SJSA1 (cell line): Measurements from ENCODE around the gene MLLT10. TPM values are rescaled to one million over a fixed set of nuclear protein-coding genes. Genes with fewer than 3 reads are reported as not detected.

Source experiments
- DNase-seq, 2 experiments: peaks; one replicate each; pipeline ENCODE4 v3.0.0-alpha.2; 2015 to 2020; ENCODE audit warnings: low spot score in 2 of 2, low read depth in 1 of 2
- H3K27ac ChIP-seq: fragments of 250-450 bp; sonication (Bioruptor Pico); 2 replicates; pipeline ENCODE4 v1.5.1; 2020; ENCODE audit warnings: mild to moderate bottlenecking, moderate library complexity
- H3K27me3 ChIP-seq: fragments of 250-450 bp; sonication (Bioruptor Pico); replicated peaks from 2 replicates; pipeline ENCODE4 v1.5.1; 2020; ENCODE audit warnings: mild to moderate bottlenecking, moderate library complexity
- H3K36me3 ChIP-seq: fragments of 250-450 bp; sonication (Bioruptor Pico); 2 replicates; pipeline ENCODE4 v1.5.1; 2020; ENCODE audit warnings: mild to moderate bottlenecking
- H3K4me1 ChIP-seq: fragments of 250-450 bp; sonication (Bioruptor Pico); replicated peaks from 2 replicates; pipeline ENCODE4 v1.6.1; 2021; ENCODE audit warnings: mild to moderate bottlenecking
- H3K4me3 ChIP-seq: fragments of 250-450 bp; sonication (Bioruptor Pico); 2 replicates; pipeline ENCODE4 v1.5.1; 2020; ENCODE audit warnings: mild to moderate bottlenecking
- H3K9me3 ChIP-seq: fragments of 250-450 bp; sonication (Bioruptor Pico); replicated peaks from 2 replicates; pipeline ENCODE4 v1.5.1; 2020; ENCODE audit warnings: mild to moderate bottlenecking
- total RNA-seq: library from RNA; depleted of rRNA; stranded (reverse); fragments of >200 nt; shearing (Covaris generic); gene quantifications from 2 replicates; pipeline ENCODE4 v1.2.3, GENCODE V29; 2014

Gene MLLT10
- total RNA-seq, 1 experiment from 2014 or later = 21.7 TPM

- DNase-seq = peak; percentile 71 to 79
- H3K36me3 ChIP-seq = no peaks in the 10 kb centered on the region
- peaks cover 7% of the 10 kb centered on the region for H3K4me1 ChIP-seq
- no peaks in the 10 kb centered on the region for H3K9me3 ChIP-seq
- H3K27me3 ChIP-seq = no peaks in the 10 kb centered on the region
- peak overlapping the region; percentile 81 for H3K4me3 ChIP-seq
- H3K27ac ChIP-seq = peak overlapping the region; percentile 65
Measured at GRCh38 chr10:21496343-21497176, 37.5 kb upstream of the MLLT10 start.

GRCh38 chr10:21497177-21497807, 36.7 kb upstream of the MLLT10 start:
- Histone ChIP-seq H3K36me3 (no peaks in the 10 kb centered on the region), H3K4me3 (peak overlapping the region; percentile 81), H3K27me3 (no peaks in the 10 kb centered on the region), H3K4me1 (peaks cover 7% of the 10 kb centered on the region), H3K27ac (peak overlapping the region; percentile 65), H3K9me3 (no peaks in the 10 kb centered on the region)
- peak; percentile 89 to 98 for DNase-seq

GRCh38 chr10:21498377-21498776, 35.7 kb upstream of the MLLT10 start:
- Histone ChIP-seq H3K9me3 (no peaks in the 10 kb centered on the region), H3K36me3 (no peaks in the 10 kb centered on the region), H3K27ac (no peak overlapping the region), H3K27me3 (no peaks in the 10 kb centered on the region), H3K4me1 (peaks cover 7% of the 10 kb centered on the region), H3K4me3 (no peak overlapping the region)
- no peak for DNase-seq

- H3K27me3 ChIP-seq = no peaks in the 10 kb centered on the region
- H3K4me1 ChIP-seq = peaks cover 7% of the 10 kb centered on the region
- no peak overlapping the region for H3K27ac ChIP-seq
- DNase-seq = no peak
- H3K4me3 ChIP-seq = no peak overlapping the region
- no peaks in the 10 kb centered on the region for H3K9me3 ChIP-seq
- H3K36me3 ChIP-seq = no peaks in the 10 kb centered on the region
Measured at GRCh38 chr10:21498986-21499385, 35.0 kb upstream of the MLLT10 start.

- DNase-seq = no peak
- Histone ChIP-seq H3K4me3 (no peak overlapping the region), H3K27ac (no peak overlapping the region), H3K4me1 (no peaks in the 10 kb centered on the region), H3K27me3 (no peaks in the 10 kb centered on the region), H3K36me3 (no peaks in the 10 kb centered on the region), H3K9me3 (no peaks in the 10 kb centered on the region)
Measured at GRCh38 chr10:21499701-21500577, 34.1 kb upstream of the MLLT10 start.

- H3K9me3 ChIP-seq = no peaks in the 10 kb centered on the region
- H3K4me3 ChIP-seq = no peak overlapping the region
- no peak overlapping the region for H3K27ac ChIP-seq
- H3K36me3 ChIP-seq = no peaks in the 10 kb centered on the region
- DNase-seq = no peak
- no peaks in the 10 kb centered on the region for H3K27me3 ChIP-seq
- H3K4me1 ChIP-seq = no peaks in the 10 kb centered on the region
Measured at GRCh38 chr10:21500578-21500910, 33.5 kb upstream of the MLLT10 start.

- H3K9me3 ChIP-seq = no peaks in the 10 kb centered on the region
- H3K27ac ChIP-seq = no peak overlapping the region
- no peak overlapping the region for H3K4me3 ChIP-seq
- no peaks in the 10 kb centered on the region for H3K27me3 ChIP-seq
- no peaks in the 10 kb centered on the region for H3K36me3 ChIP-seq
- H3K4me1 ChIP-seq = no peaks in the 10 kb centered on the region
- DNase-seq = no peak
Measured at GRCh38 chr10:21501091-21501490, 32.9 kb upstream of the MLLT10 start.

- Histone ChIP-seq H3K4me3 (no peak overlapping the region), H3K36me3 (no peaks in the 10 kb centered on the region), H3K9me3 (no peaks in the 10 kb centered on the region), H3K27me3 (no peaks in the 10 kb centered on the region), H3K4me1 (no peaks in the 10 kb centered on the region), H3K27ac (no peak overlapping the region)
- no peak for DNase-seq
Measured at GRCh38 chr10:21501731-21502347, 32.2 kb upstream of the MLLT10 start.

- H3K4me3 ChIP-seq = no peak overlapping the region
- no peaks in the 10 kb centered on the region for H3K27me3 ChIP-seq
- H3K9me3 ChIP-seq = no peaks in the 10 kb centered on the region
- no peaks in the 10 kb centered on the region for H3K36me3 ChIP-seq
- no peak overlapping the region for H3K27ac ChIP-seq
- DNase-seq = no peak
- H3K4me1 ChIP-seq = no peaks in the 10 kb centered on the region
Measured at GRCh38 chr10:21502348-21502740, 31.7 kb upstream of the MLLT10 start.

- Histone ChIP-seq H3K36me3 (no peaks in the 10 kb centered on the region), H3K4me1 (no peaks in the 10 kb centered on the region), H3K27me3 (no peaks in the 10 kb centered on the region), H3K27ac (no peak overlapping the region), H3K4me3 (no peak overlapping the region), H3K9me3 (no peaks in the 10 kb centered on the region)
- no peak for DNase-seq
Measured at GRCh38 chr10:21503542-21503941, 30.5 kb upstream of the MLLT10 start.

- Histone ChIP-seq H3K27me3 (no peaks in the 10 kb centered on the region), H3K27ac (no peak overlapping the region), H3K4me1 (no peaks in the 10 kb centered on the region), H3K9me3 (no peaks in the 10 kb centered on the region), H3K4me3 (no peak overlapping the region), H3K36me3 (no peaks in the 10 kb centered on the region)
- DNase-seq = no peak
Measured at GRCh38 chr10:21505711-21506278, 28.2 kb upstream of the MLLT10 start.

GRCh38 chr10:21506351-21506750, 27.7 kb upstream of the MLLT10 start:
- DNase-seq = no peak
- Histone ChIP-seq H3K27ac (no peak overlapping the region), H3K9me3 (no peaks in the 10 kb centered on the region), H3K36me3 (no peaks in the 10 kb centered on the region), H3K4me3 (no peak overlapping the region), H3K4me1 (no peaks in the 10 kb centered on the region), H3K27me3 (no peaks in the 10 kb centered on the region)

- no peaks in the 10 kb centered on the region for H3K4me1 ChIP-seq
- no peak overlapping the region for H3K4me3 ChIP-seq
- DNase-seq = no peak
- H3K27me3 ChIP-seq = no peaks in the 10 kb centered on the region
- H3K36me3 ChIP-seq = no peaks in the 10 kb centered on the region
- no peaks in the 10 kb centered on the region for H3K9me3 ChIP-seq
- H3K27ac ChIP-seq = no peak overlapping the region
Measured at GRCh38 chr10:21507150-21507549, 26.9 kb upstream of the MLLT10 start.
